Adrenal gland (tissue), 12 donors: ENCODE measurements around the gene RPS6KA5. TPM values are rescaled to one million over a fixed set of nuclear protein-coding genes. Genes with fewer than 3 reads are reported as not detected.

Experiments used
- DNase-seq, 7 donors: peaks; one replicate each; pipeline ENCODE4 v3.0.0-alpha.2; 2019 to 2020
- H3K27ac ChIP-seq, 5 donors: fragments of 200-600 bp; sonication (generic) in 4 of 5; 1 replicate in 3 of 5; 2 replicates in 2 of 5; pipeline versions ENCODE4 v1.5.1 to v1.8.0; 2016 to 2020; ENCODE audit warnings: mild to moderate bottlenecking in 1 of 5
- H3K27me3 ChIP-seq: fragments of 200-600 bp; 2 replicates; pipeline ENCODE4 v1.8.0; 2021
- H3K36me3 ChIP-seq, 2 donors: fragments of 200-600 bp; replicated peaks in 1 of 2; 1 replicate in 1 of 2; 2 replicates in 1 of 2; pipeline versions ENCODE4 v1.5.1 to v1.8.0; 2018 to 2022
- H3K4me1 ChIP-seq, 2 donors: fragments of 200-600 bp; replicated peaks in 1 of 2; 1 replicate in 1 of 2; 2 replicates in 1 of 2; pipeline versions ENCODE4 v1.5.1 to v1.8.0; 2018 to 2021
- H3K4me3 ChIP-seq, 4 donors: fragments of 200-600 bp; sonication (generic) in 3 of 4; one replicate each; pipeline ENCODE4 v1.5.1; 2016 to 2018
- H3K9me3 ChIP-seq, 3 donors: fragments of 200-600 bp; sonication (generic) in 1 of 3; replicated peaks in 1 of 3; 1 replicate in 2 of 3; 2 replicates in 1 of 3; pipeline versions ENCODE4 v1.5.1 to v1.8.0; 2016 to 2021
- POLR2A ChIP-seq, 2 donors: fragments of 450-650 bp; IDR thresholded peaks; one replicate each; pipeline ENCODE4 v1.6.1; 2017; ENCODE audit warnings: antibody characterized with exemption in 2 of 2, mild to moderate bottlenecking in 2 of 2, moderate library complexity in 1 of 2
- WGBS, 4 donors: extraction: QIAGEN DNeasy Blood & Tissue Kit in 2 of 4; methylation state at CpG; one replicate each; pipeline versions ENCODE4 v1.1.5 to v1.1.7; 2013 to 2017; 5-methylcytosine and 5-hydroxymethylcytosine counted together
- intact Hi-C, 2 donors: fragments of 100-400 bp; cut with DNase I; formaldehyde crosslinking; loops; one replicate each; pipeline versions ENCODE4 v1.14.1 to v1.15.0; 2022 to 2023
- polyA plus RNA-seq, 3 donors: library from polyadenylated mRNA; stranded (reverse); fragments of 200-250 nt in 2 of 3; fragments of 350-450 nt in 1 of 3; fragmentation: Illumina TruSeq in 1 of 3; extraction: RNeasy Lipid Tissue Mini Kit (QIAGEN cat#74804) in 1 of 3; gene quantifications; one replicate each; pipeline ENCODE4 v1.2.3, GENCODE V29; 2013 to 2014
- total RNA-seq, 9 donors: library from RNA; depleted of rRNA in 4 of 9; stranded (reverse); fragments of >200 nt in 4 of 9; fragments of 120-200 nt in 1 of 9; fragmentation: NEBNext Ultra II Directional in 1 of 9; extraction: Animal tissue kit (Norgen Biotek cat#: 25700) in 1 of 9; gene quantifications; one replicate each; pipeline versions ENCODE4 v1.1.0 to v1.2.4, GENCODE V29; 2013 to 2023
- TF ChIP-seq, protein P1 (sequence below), 6 experiments: fragments of 450-650 bp in 4 of 6; fragments of 200-600 bp in 2 of 6; sonication (generic) in 1 of 6; IDR thresholded peaks; 1 replicate in 5 of 6; 2 replicates in 1 of 6; pipeline versions ENCODE4 v1.5.1 to v1.8.0; 2016 to 2021; ENCODE audit warnings: antibody characterized with exemption in 6 of 6, mild to moderate bottlenecking in 2 of 6, moderate library complexity in 1 of 6
- donor health status: healthy with polysubstance abuse.
- donor health status: Bipolar disorder and iron deficiency.
- donor health status: DM: yes; HTN: yes; CAD: no.
- donor health status: DM: no; HTN: no; CAD: no.
- donor health status: DM: no; HTN: no; CAD: no.
- donor health status: DM: yes; HTN: yes; CAD: no.

RPS6KA5 gene
- total and polyA plus RNA-seq, 12 donors = 0.27 to 5.5 (median 1.8) TPM

DNA sequence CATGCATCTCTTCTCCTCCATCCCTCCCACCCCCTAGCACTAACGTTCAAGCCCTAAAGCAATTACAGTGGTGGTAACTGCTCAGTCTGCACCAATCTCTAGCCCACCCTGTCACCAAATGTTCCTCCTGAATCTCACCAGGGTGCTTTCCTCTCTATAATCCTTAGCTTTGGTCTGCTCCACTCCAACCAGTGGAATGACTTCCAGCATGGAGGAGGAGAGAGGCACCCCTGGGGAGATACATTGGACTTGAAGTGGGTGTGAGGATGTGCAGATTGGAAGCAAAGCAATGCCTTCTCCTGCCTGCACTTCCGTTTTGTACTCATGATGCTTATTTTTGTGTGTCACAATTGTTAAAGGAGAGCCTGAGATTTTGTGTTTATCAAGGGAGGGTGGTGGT is 24.1 kb upstream of the RPS6KA5 start:
- no peak for DNase-seq
- intact Hi-C loops = no loop called here
- Histone ChIP-seq H3K9me3 (no peaks in the 10 kb centered on the region), H3K4me1 (no peaks in the 10 kb centered on the region), H3K27me3 (peaks cover 4% of the 10 kb centered on the region), H3K36me3 (no peaks in the 10 kb centered on the region), H3K4me3 (no peak overlapping the region), H3K27ac (no peak overlapping the region)
- 43 to 64% (median 50%) methylated on average over 2 of the region's 2 CpGs for WGBS, 4 donors
- TF ChIP-seq POLR2A (IDR thresholded peaks at IDR 0.05) = no peak
- TF ChIP-seq, protein P1, sequence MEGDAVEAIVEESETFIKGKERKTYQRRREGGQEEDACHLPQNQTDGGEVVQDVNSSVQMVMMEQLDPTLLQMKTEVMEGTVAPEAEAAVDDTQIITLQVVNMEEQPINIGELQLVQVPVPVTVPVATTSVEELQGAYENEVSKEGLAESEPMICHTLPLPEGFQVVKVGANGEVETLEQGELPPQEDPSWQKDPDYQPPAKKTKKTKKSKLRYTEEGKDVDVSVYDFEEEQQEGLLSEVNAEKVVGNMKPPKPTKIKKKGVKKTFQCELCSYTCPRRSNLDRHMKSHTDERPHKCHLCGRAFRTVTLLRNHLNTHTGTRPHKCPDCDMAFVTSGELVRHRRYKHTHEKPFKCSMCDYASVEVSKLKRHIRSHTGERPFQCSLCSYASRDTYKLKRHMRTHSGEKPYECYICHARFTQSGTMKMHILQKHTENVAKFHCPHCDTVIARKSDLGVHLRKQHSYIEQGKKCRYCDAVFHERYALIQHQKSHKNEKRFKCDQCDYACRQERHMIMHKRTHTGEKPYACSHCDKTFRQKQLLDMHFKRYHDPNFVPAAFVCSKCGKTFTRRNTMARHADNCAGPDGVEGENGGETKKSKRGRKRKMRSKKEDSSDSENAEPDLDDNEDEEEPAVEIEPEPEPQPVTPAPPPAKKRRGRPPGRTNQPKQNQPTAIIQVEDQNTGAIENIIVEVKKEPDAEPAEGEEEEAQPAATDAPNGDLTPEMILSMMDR (IDR thresholded peaks at IDR 0.05) = no peak

DNA sequence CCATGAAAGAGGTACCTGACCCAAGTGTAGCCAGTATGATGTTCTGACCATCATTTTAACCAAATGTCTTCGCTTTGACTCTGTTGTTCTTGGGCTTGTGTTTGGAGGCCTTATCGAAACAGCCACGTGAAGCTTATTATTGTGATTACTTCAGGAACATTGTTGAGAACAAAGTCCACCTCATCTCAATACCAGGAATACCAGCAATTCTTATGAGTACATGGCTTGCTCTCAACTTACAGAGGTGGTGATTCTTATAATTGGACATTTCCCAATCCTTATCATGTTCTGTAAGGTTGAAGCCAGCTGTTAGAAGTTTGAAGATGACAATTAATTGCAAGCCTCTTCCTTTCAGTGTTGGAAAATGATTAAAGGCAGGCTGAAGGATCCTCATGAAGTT is 21.8 kb upstream of the RPS6KA5 start:
- Histone ChIP-seq H3K4me1 (no peaks in the 10 kb centered on the region), H3K27ac (no peak overlapping the region), H3K36me3 (no peaks in the 10 kb centered on the region), H3K9me3 (no peaks in the 10 kb centered on the region), H3K27me3 (peaks cover 4% of the 10 kb centered on the region), H3K4me3 (no peak overlapping the region)
- TF ChIP-seq, protein P1 (IDR thresholded peaks at IDR 0.05) = no peak
- TF ChIP-seq POLR2A (IDR thresholded peaks at IDR 0.05) = no peak
- WGBS, 4 donors = 82 to 93% (median 90%) methylated on average over 3 of the region's 3 CpGs
- intact Hi-C loops = no loop called here
- no peak for DNase-seq

DNA sequence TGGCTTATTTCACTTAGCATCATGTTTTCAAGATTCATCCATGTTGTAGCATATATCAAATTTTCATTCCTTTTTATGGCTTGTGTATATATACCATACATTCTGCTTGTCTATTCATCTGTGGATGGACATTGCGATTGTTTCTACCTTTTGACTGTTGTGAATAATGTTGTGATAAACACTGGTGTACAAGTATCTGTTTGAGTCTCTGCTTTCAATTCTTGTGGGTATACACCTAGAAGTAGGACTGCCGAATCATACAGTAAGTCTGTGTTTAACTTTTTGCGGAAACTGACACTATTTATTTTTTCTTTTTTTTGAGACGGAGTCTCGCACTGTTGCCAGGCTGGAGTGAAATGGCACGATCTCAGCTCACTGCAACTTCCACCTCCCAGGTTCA is 19.6 kb upstream of the RPS6KA5 start:
- Histone ChIP-seq H3K4me3 (no peak overlapping the region), H3K36me3 (no peaks in the 10 kb centered on the region), H3K9me3 (no peaks in the 10 kb centered on the region), H3K27ac (no peak overlapping the region), H3K27me3 (no peaks in the 10 kb centered on the region), H3K4me1 (no peaks in the 10 kb centered on the region)
- intact Hi-C loops = no loop called here
- 91 to 97% (median 94%) methylated on average over 6 of the region's 6 CpGs for WGBS, 4 donors
- TF ChIP-seq, protein P1 (IDR thresholded peaks at IDR 0.05) = no peak
- TF ChIP-seq POLR2A (IDR thresholded peaks at IDR 0.05) = no peak
- DNase-seq = no peak

DNA sequence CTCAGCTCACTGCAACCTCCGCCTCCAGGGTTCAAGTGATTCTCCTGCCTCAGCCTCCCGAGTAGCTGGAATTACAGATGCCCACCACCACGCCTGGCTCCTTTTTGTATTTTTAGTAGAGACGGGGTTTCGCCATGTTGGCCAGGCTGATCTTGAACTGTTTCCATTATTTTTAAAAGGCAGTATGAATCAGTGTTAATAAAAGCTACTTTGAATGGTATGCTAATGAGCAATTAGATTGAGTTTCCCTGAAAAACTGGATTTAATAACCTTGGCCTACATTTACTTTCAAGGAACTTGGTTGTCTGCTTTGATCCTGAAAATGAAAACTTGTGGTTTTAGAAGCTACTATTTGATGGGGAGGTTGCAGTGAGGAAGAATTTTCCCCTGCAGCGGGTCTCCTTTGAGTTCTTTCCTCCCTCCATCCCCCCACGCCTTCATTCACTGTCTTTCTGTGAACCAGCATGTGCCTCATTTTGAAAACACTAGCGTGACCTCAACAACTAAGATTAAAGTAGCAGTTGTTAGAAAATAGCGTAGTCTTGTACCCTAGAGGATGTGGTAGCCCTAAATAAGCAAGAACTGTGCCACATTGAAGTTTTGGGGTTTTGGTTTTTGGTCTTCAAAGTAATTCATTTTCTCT is 17.8 kb upstream of the RPS6KA5 start:
- intact Hi-C loops = no loop called here
- Histone ChIP-seq H3K27me3 (no peaks in the 10 kb centered on the region), H3K4me1 (no peaks in the 10 kb centered on the region), H3K9me3 (no peaks in the 10 kb centered on the region), H3K27ac (no peak overlapping the region), H3K4me3 (no peak overlapping the region), H3K36me3 (no peaks in the 10 kb centered on the region)
- 82 to 88% (median 86%) methylated on average over 9 of the region's 9 CpGs for WGBS, 4 donors
- TF ChIP-seq, protein P1 (IDR thresholded peaks at IDR 0.05) = no peak
- TF ChIP-seq POLR2A (IDR thresholded peaks at IDR 0.05) = no peak
- DNase-seq = no peak
